Activated T-cell treated with anti-CD3 and anti-CD28 coated beads, Interleukin-2, amount 50 U/mL, for 4 hours (primary cell): ENCODE measurements around the gene ATG7. TPM values are rescaled to one million over a fixed set of nuclear protein-coding genes. Genes with fewer than 3 reads are reported as not detected.
A peak's percentile ranks its signal among the peaks of the same experiment; 100 is the strongest.

Experiments used
- ATAC-seq, 2 donors: fragments of 200-7000 bp; cut with Tn5 transposase; one replicate each; pipeline ENCODE4 v1.10.0; 2021
- DNase-seq: peaks from one replicate; pipeline ENCODE4 v3.0.0-alpha.2; 2020
- H3K27me3 Mint-ChIP-seq: one replicate; pipeline ENCODE4 v1.8.0; 2021; ENCODE audit warnings: low read depth, mixed read lengths
- H3K36me3 Mint-ChIP-seq: one replicate; pipeline ENCODE4 v1.8.0; 2022; ENCODE audit warnings: mixed read lengths; ENCODE audit not compliant: insufficient read depth
- H3K4me1 Mint-ChIP-seq: one replicate; pipeline ENCODE4 v1.8.0; 2021; ENCODE audit warnings: low read depth, mixed read lengths
- H3K4me3 Mint-ChIP-seq: one replicate; pipeline ENCODE4 v1.8.0; 2021; ENCODE audit warnings: mild to moderate bottlenecking, moderate library complexity, mixed read lengths
- H3K9me3 Mint-ChIP-seq: one replicate; pipeline ENCODE4 v1.8.0; 2021; ENCODE audit warnings: mixed read lengths
- total RNA-seq, 3 donors: library from RNA; stranded (reverse); gene quantifications; one replicate each; pipeline ENCODE4 v1.2.1, GENCODE V29; 2021

The ATG7 gene
- total RNA-seq, 3 donors from 2014 or later, result 32.6 to 36.6 (median 35.6) TPM

- H3K36me3 Mint-ChIP-seq, result peaks cover 20% of the 10 kb centered on the region
- ATAC-seq (no peak), DNase-seq (no peak)
- H3K4me3 Mint-ChIP-seq, result peak overlapping the region; percentile 14
- H3K9me3 Mint-ChIP-seq, result no peaks in the 10 kb centered on the region
- no peaks in the 10 kb centered on the region for H3K27me3 Mint-ChIP-seq
- H3K4me1 Mint-ChIP-seq, result peaks cover 57% of the 10 kb centered on the region
Measured at GRCh38 chr3:11291808-11292207, 19.6 kb downstream of the ATG7 start.

- H3K27me3 Mint-ChIP-seq, result no peaks in the 10 kb centered on the region
- H3K4me1 Mint-ChIP-seq, result peaks cover 11% of the 10 kb centered on the region
- H3K4me3 Mint-ChIP-seq, result no peak overlapping the region
- peaks cover 42% of the 10 kb centered on the region for H3K36me3 Mint-ChIP-seq
- ATAC-seq (no peak), DNase-seq (no peak)
- H3K9me3 Mint-ChIP-seq, result no peaks in the 10 kb centered on the region
Measured at GRCh38 chr3:11297126-11297525, 24.9 kb downstream of the ATG7 start.

GRCh38 chr3:11300970-11301369 lies 28.8 kb downstream of the ATG7 start:
- no peaks in the 10 kb centered on the region for H3K27me3 Mint-ChIP-seq
- H3K4me3 Mint-ChIP-seq, result no peak overlapping the region
- DNase-seq (no peak), ATAC-seq (peak in 1 of 2 donors; percentile 43)
- H3K4me1 Mint-ChIP-seq, result peaks cover 15% of the 10 kb centered on the region
- no peaks in the 10 kb centered on the region for H3K9me3 Mint-ChIP-seq
- H3K36me3 Mint-ChIP-seq, result peaks cover 61% of the 10 kb centered on the region

GRCh38 chr3:11302444-11302843 lies 30.2 kb downstream of the ATG7 start:
- H3K4me3 Mint-ChIP-seq, result no peak overlapping the region
- H3K4me1 Mint-ChIP-seq, result peaks cover 27% of the 10 kb centered on the region
- ATAC-seq (no peak), DNase-seq (no peak)
- H3K36me3 Mint-ChIP-seq, result peaks cover 72% of the 10 kb centered on the region
- no peaks in the 10 kb centered on the region for H3K9me3 Mint-ChIP-seq
- no peaks in the 10 kb centered on the region for H3K27me3 Mint-ChIP-seq

GRCh38 chr3:11304175-11304574 lies 32.0 kb downstream of the ATG7 start:
- no peak for ATAC-seq
- H3K36me3 Mint-ChIP-seq, result peaks cover 72% of the 10 kb centered on the region

GRCh38 chr3:11305509-11305908 lies 33.3 kb downstream of the ATG7 start:
- H3K27me3 Mint-ChIP-seq, result no peaks in the 10 kb centered on the region
- no peak for ATAC-seq
- no peak overlapping the region for H3K4me3 Mint-ChIP-seq
- peaks cover 67% of the 10 kb centered on the region for H3K36me3 Mint-ChIP-seq
- no peaks in the 10 kb centered on the region for H3K9me3 Mint-ChIP-seq
- DNase-seq, result no peak
- H3K4me1 Mint-ChIP-seq, result peaks cover 30% of the 10 kb centered on the region

More at GRCh38 chr3:11304175-11304574, 32.0 kb downstream of the ATG7 start:
- Mint-ChIP-seq H3K4me3 (no peak overlapping the region), H3K27me3 (no peaks in the 10 kb centered on the region), H3K4me1 (peaks cover 30% of the 10 kb centered on the region), H3K9me3 (no peaks in the 10 kb centered on the region)
- no peak for DNase-seq

- H3K36me3 Mint-ChIP-seq, result peaks cover 64% of the 10 kb centered on the region
- no peaks in the 10 kb centered on the region for H3K27me3 Mint-ChIP-seq
- no peak overlapping the region for H3K4me3 Mint-ChIP-seq
Measured at GRCh38 chr3:11306817-11307589, 34.8 kb downstream of the ATG7 start.

GRCh38 chr3:11307830-11308432 lies 35.7 kb downstream of the ATG7 start:
- Mint-ChIP-seq H3K9me3 (no peaks in the 10 kb centered on the region), H3K4me3 (no peak overlapping the region), H3K27me3 (no peaks in the 10 kb centered on the region), H3K4me1 (peaks cover 25% of the 10 kb centered on the region), H3K36me3 (peaks cover 62% of the 10 kb centered on the region)
- no peak for ATAC-seq
- DNase-seq, result no peak

More at GRCh38 chr3:11306817-11307589, 34.8 kb downstream of the ATG7 start:
- Mint-ChIP-seq H3K9me3 (no peaks in the 10 kb centered on the region), H3K4me1 (peaks cover 25% of the 10 kb centered on the region)
- DNase-seq, result no peak
- peak; percentile 92 to 97 for ATAC-seq

GRCh38 chr3:11310258-11310657 lies 38.1 kb downstream of the ATG7 start:
- Mint-ChIP-seq H3K36me3 (peaks cover 64% of the 10 kb centered on the region), H3K4me1 (peaks cover 21% of the 10 kb centered on the region), H3K27me3 (no peaks in the 10 kb centered on the region), H3K9me3 (no peaks in the 10 kb centered on the region), H3K4me3 (no peak overlapping the region)
- ATAC-seq, result no peak
- no peak for DNase-seq

GRCh38 chr3:11312166-11312565 lies 40.0 kb downstream of the ATG7 start:
- H3K4me1 Mint-ChIP-seq, result peaks cover 5% of the 10 kb centered on the region
- peaks cover 59% of the 10 kb centered on the region for H3K36me3 Mint-ChIP-seq
- no peaks in the 10 kb centered on the region for H3K27me3 Mint-ChIP-seq
- no peak overlapping the region for H3K4me3 Mint-ChIP-seq
- no peaks in the 10 kb centered on the region for H3K9me3 Mint-ChIP-seq
- ATAC-seq, result no peak
- DNase-seq, result no peak

- Mint-ChIP-seq H3K4me1 (no peaks in the 10 kb centered on the region), H3K9me3 (no peaks in the 10 kb centered on the region), H3K36me3 (peaks cover 62% of the 10 kb centered on the region)
Measured at GRCh38 chr3:11317300-11317699, 45.1 kb downstream of the ATG7 start.

GRCh38 chr3:11322931-11323330 lies 50.7 kb downstream of the ATG7 start:
- ATAC-seq (no peak), DNase-seq (no peak)
- Mint-ChIP-seq H3K36me3 (peaks cover 49% of the 10 kb centered on the region), H3K4me1 (no peaks in the 10 kb centered on the region), H3K9me3 (no peaks in the 10 kb centered on the region), H3K27me3 (no peaks in the 10 kb centered on the region), H3K4me3 (no peak overlapping the region)

More at GRCh38 chr3:11317300-11317699, 45.1 kb downstream of the ATG7 start:
- DNase-seq, result no peak
- Mint-ChIP-seq H3K4me3 (no peak overlapping the region), H3K27me3 (no peaks in the 10 kb centered on the region)
- no peak for ATAC-seq

GRCh38 chr3:11323813-11324212 lies 51.6 kb downstream of the ATG7 start:
- peaks cover 41% of the 10 kb centered on the region for H3K36me3 Mint-ChIP-seq

GRCh38 chr3:11327619-11328018 lies 55.4 kb downstream of the ATG7 start:
- DNase-seq (no peak), ATAC-seq (no peak)

More at GRCh38 chr3:11323813-11324212, 51.6 kb downstream of the ATG7 start:
- no peaks in the 10 kb centered on the region for H3K27me3 Mint-ChIP-seq
- DNase-seq (no peak), ATAC-seq (no peak)
- H3K4me3 Mint-ChIP-seq, result no peak overlapping the region
- H3K9me3 Mint-ChIP-seq, result no peaks in the 10 kb centered on the region
- H3K4me1 Mint-ChIP-seq, result no peaks in the 10 kb centered on the region

More at GRCh38 chr3:11327619-11328018, 55.4 kb downstream of the ATG7 start:
- Mint-ChIP-seq H3K27me3 (no peaks in the 10 kb centered on the region), H3K9me3 (no peaks in the 10 kb centered on the region), H3K4me3 (no peak overlapping the region), H3K4me1 (no peaks in the 10 kb centered on the region), H3K36me3 (peaks cover 21% of the 10 kb centered on the region)
